ENCODE measurements around the gene SLC25A22.

SLC25A22 gene

GRCh38 chr11:798093-798713, at the start of gene SLC25A22:
Gene SLC25A22 (minus strand): TSS chr11:798281. CDS start chr11:795006, 3,275 bp downstream.
- no peaks in the 10 kb centered on the region for H3K27me3 ChIP-seq (ENCODE audit: insufficient read depth, low read length)
- peak within 1 kb of the TSS; percentile 83 for H3K9ac ChIP-seq (ENCODE audit: low read length)
- TF ChIP-seq CTCF (IDR thresholded peaks at IDR 0.05; ENCODE audit: low read length) (peak; percentile 68), EZH2 (IDR thresholded peaks at IDR 0.05; ENCODE audit: borderline replicate concordance, low read length) (no peak)
- H3K36me3 ChIP-seq (ENCODE audit: insufficient read depth, low read length), result peaks cover 42% of the 10 kb centered on the region
- peaks cover 24% of the 10 kb centered on the region for H3K4me1 ChIP-seq (ENCODE audit: insufficient read depth, low read length, severe bottlenecking)
- no peaks in the 10 kb centered on the region for H3K9me3 ChIP-seq (ENCODE audit: low read length)
- H3K79me2 ChIP-seq (ENCODE audit: insufficient read depth, low read length), result no peaks in the 10 kb centered on the region
- no peaks in the 10 kb centered on the region for H3K9me2 ChIP-seq (ENCODE audit: low read depth, low read length)
- H3K4me2 ChIP-seq (ENCODE audit: low read length), result peak within 1 kb of the TSS; percentile 97
- peak within 1 kb of the TSS; percentile 86 for H3K4me3 ChIP-seq (ENCODE audit: low read depth, low read length, poor library complexity, severe bottlenecking)
- H3F3A ChIP-seq (ENCODE audit: insufficient read depth, low read length), result no peaks in the 10 kb centered on the region
- peak within 1 kb of the TSS; percentile 71 for H3K27ac ChIP-seq (ENCODE audit: low read depth, low read length, poor library complexity, severe bottlenecking)
- no peak within 1 kb of the TSS for H2AFZ ChIP-seq (ENCODE audit: low read length)
- H4K20me1 ChIP-seq (ENCODE audit: insufficient read depth, low read length), result no peaks in the 10 kb centered on the region

- Histone ChIP-seq H3K9ac (ENCODE audit: low read length) (no peak overlapping the region), H3K4me2 (ENCODE audit: low read length) (no peak overlapping the region), H3K27me3 (ENCODE audit: insufficient read depth, low read length) (peaks cover 4% of the 10 kb centered on the region; the same call in 1 of the 2 replicates)
These were observed 49.8 kb upstream of the SLC25A22 start for GRCh38 chr11:847876-848275.

GRCh38 chr11:846496-847098, 48.5 kb upstream of the SLC25A22 start:
- H2AFZ ChIP-seq (ENCODE audit: low read length), result no peak overlapping the region
- H3K79me2 ChIP-seq (ENCODE audit: insufficient read depth, low read length), result peaks cover 5% of the 10 kb centered on the region; the same call in 1 of the 2 replicates
- H3K27me3 ChIP-seq (ENCODE audit: insufficient read depth, low read length), result 0 out of 2 replicates have a peak, but pooled peaks cover 4% of the 10 kb centered on the region
- H3K9me3 ChIP-seq (ENCODE audit: low read length), result no peaks in the 10 kb centered on the region
- no peak overlapping the region for H3K27ac ChIP-seq (ENCODE audit: low read depth, low read length, poor library complexity, severe bottlenecking)
- H3K9ac ChIP-seq (ENCODE audit: low read length), result no peak overlapping the region
- no peak overlapping the region for H3K4me2 ChIP-seq (ENCODE audit: low read length)
- no peak overlapping the region for H3K4me3 ChIP-seq (ENCODE audit: low read depth, low read length, poor library complexity, severe bottlenecking)
- H3K9me2 ChIP-seq (ENCODE audit: low read depth, low read length), result no peaks in the 10 kb centered on the region
- peaks cover 31% of the 10 kb centered on the region for H3K4me1 ChIP-seq (ENCODE audit: insufficient read depth, low read length, severe bottlenecking)
- no peak for TF ChIP-seq CTCF (IDR thresholded peaks at IDR 0.05; ENCODE audit: low read length)
- no peaks in the 10 kb centered on the region for H3F3A ChIP-seq (ENCODE audit: insufficient read depth, low read length)
- no peaks in the 10 kb centered on the region for H4K20me1 ChIP-seq (ENCODE audit: insufficient read depth, low read length)
- H3K36me3 ChIP-seq (ENCODE audit: insufficient read depth, low read length), result peaks cover 3% of the 10 kb centered on the region; the same call in 1 of the 2 replicates

More at GRCh38 chr11:847876-848275, 49.8 kb upstream of the SLC25A22 start:
- H3K36me3 ChIP-seq (ENCODE audit: insufficient read depth, low read length), result no peaks in the 10 kb centered on the region
- no peak overlapping the region for H3K4me3 ChIP-seq (ENCODE audit: low read depth, low read length, poor library complexity, severe bottlenecking)
- H4K20me1 ChIP-seq (ENCODE audit: insufficient read depth, low read length), result no peaks in the 10 kb centered on the region
- H3K9me3 ChIP-seq (ENCODE audit: low read length), result no peaks in the 10 kb centered on the region
- H3K9me2 ChIP-seq (ENCODE audit: low read depth, low read length), result no peaks in the 10 kb centered on the region
- TF ChIP-seq EZH2 (IDR thresholded peaks at IDR 0.05; ENCODE audit: borderline replicate concordance, low read length) (no peak), CTCF (IDR thresholded peaks at IDR 0.05; ENCODE audit: low read length) (no peak)
- no peaks in the 10 kb centered on the region for H3K79me2 ChIP-seq (ENCODE audit: insufficient read depth, low read length)
- peaks cover 31% of the 10 kb centered on the region for H3K4me1 ChIP-seq (ENCODE audit: insufficient read depth, low read length, severe bottlenecking)
- no peak overlapping the region for H3K27ac ChIP-seq (ENCODE audit: low read depth, low read length, poor library complexity, severe bottlenecking)
- H3F3A ChIP-seq (ENCODE audit: insufficient read depth, low read length), result no peaks in the 10 kb centered on the region
- H2AFZ ChIP-seq (ENCODE audit: low read length), result no peak overlapping the region
